Ureter (tissue), 1 donor: ENCODE results near the gene COX4I2. TPM values are rescaled to one million over a fixed set of nuclear protein-coding genes. Genes with fewer than 3 reads are reported as not detected.
A peak's percentile ranks its signal among the peaks of the same experiment; 100 is the strongest.
"Not testable (repeated sequence)": the region's sequence is repeated elsewhere in the genome, so short reads cannot be mapped to it uniquely, and the experiment has no call there.

ENCODE experiments used
- DNase-seq: peaks from one replicate; pipeline ENCODE4 v3.0.0-alpha.2; 2020; ENCODE audit warnings: low spot score
- total RNA-seq: library from RNA; stranded (reverse); gene quantifications from one replicate; pipeline ENCODE4 v1.2.4, GENCODE V29; 2023
- donor health status: DM: yes; HTN: yes; CAD: no.

Gene COX4I2
- total RNA-seq = 4.0 TPM

DNA sequence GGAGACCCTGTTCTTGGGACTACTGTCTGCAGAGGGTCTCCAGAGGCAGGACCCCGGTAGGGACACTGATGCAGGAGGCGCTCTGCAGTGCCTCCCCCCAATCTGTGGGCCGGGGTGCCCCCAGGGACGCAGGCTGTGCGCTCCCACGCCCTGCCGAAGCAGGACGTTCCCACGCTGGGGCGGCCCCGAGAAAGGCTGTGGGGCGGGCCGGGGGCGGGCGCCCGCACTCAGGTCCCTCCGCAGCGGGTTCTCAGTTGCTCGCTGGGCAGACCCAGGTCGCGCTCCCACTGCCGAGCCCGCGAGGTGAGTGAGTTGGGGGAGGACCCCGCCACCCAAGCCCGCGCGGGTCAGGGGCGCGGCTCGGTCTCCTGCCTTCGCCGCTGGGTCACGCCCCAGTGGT, at the start of gene COX4I2:
Gene COX4I2, plus strand, starts transcription at position 253 of the 400 bp plus-strand sequence. CDS start 1,106 bp downstream, outside the sequence.
- DNase-seq = no peak

DNA sequence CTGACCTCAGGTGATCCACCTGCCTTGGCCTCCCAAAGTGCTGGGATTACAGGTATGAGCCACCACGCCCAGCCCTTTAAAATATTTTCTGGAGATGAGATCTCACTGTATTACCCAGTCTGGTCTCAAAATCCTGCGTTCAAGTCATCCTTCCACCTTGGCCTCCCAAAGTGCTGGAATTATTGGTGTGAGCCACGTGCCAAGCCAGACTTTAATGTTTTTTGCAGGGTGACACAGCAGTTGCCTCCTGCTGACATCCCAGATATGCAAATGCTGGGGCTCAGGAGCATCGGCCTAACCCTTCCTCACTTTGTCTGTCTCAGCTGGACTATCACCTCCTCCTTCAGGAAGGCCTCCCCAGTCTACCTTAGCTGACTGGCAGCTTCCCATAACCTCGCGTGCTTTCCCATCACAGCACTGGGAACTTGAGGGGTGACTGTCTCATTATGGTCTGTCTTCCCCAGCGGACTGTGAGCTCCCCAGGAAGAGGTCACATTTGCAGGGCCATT, 46.9 kb upstream of the COX4I2 start:
- DNase-seq = no peak

DNA sequence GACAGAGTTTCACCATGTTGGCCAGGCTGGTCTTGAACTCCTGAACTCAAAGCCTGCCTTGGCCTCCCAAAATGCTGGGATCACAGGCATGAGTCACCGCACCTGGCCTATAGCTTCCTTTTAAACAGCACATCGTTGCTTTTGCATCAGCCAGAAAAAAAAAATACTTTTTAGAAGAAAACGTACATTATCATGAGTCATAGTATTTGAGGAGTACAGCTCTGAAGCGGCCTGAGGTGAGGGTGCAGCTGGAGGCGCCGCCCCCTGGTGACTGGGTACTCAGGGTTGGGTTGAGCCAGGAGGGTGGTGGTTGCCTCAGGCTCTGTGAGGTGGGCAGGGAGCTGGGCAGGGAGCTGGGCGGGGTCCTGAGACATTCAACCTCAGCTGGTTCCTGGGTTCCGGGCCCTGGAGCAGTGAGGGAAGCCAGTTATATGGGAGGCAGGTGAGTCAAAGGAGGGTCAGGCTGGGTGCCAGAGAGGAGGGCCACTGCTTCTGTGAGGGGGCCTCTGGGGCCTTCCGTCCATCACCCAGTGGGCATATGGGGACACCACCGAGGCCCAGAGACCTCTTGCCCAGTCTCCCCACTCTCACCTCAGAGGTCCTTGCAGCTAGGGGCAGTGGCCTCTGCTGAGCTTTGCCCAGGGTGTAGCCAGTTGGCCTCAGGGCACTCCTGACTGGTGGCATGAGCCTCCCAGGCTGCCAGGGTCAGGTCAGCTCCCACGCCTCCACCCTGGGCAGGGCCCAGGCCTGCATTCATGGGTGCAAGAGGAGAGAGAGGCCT, 44.3 kb upstream of the COX4I2 start:
- DNase-seq = peak; percentile 93

DNA sequence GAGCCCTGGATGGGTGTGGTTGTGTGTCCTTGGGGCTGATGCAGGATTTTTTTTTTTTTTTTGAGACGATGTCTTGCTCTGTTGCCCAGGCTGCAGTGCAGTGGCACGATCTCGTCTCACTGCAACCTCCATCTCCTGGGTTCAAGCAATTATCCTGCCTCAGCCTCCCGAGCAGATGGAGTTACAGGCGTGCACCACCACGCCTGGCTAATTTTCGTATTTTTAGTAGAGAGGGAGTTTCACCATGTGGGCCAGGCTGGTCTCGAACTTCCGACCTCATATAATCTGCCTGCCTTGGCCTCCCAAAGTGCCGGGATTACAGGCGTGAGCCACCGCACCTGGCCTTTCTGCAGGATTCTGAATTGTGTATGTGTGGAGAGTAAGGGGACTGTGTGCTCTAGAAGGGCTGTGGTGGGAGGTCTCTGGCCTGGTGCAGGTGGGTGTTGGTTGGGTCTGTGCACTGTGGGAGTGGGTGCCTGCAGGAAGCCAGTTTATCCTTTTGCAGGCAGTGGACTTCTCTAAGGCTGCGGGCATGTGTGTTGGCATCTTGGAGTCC, 43.6 kb upstream of the COX4I2 start:
- DNase-seq = no peak

DNA sequence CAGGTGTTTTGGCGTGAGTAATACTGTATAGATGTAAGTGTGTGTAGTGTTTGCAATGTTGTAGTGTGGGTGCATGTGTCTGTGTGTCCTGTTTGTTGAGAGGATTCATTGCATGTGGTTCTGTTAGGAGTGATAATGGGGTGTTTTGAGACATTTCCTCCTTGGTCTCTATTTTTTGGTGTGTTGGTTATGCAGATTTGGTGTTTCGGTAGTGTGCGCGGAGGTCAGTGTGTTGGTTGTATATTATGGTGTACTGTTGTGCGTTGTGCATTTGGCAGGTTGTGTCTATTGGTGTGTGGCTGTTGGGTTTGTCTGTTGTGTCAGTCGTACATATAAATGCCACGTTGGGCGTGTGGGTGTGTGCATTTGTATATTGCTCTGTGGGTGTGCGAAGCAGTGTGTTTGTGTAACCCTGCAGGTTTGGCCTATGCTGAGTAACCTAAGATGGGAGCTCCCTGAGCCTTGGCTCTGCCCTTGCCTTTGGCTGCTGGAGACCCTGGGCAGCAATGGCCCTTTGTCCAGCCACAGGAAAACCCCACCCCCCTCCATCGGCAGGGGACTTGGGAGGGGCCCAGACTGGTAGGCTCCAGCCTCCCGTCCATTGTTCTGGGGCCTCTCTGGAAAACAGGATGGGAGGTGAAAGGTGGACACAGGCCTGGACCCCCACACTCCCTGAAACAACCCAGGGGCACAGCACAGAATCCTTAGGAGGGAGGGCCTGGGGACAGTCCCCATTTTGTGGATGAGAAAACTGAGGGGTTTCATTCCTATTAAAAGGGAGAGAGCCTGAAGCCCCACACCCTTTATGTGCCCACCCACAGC, 42.9 kb upstream of the COX4I2 start:
- no peak for DNase-seq

DNA sequence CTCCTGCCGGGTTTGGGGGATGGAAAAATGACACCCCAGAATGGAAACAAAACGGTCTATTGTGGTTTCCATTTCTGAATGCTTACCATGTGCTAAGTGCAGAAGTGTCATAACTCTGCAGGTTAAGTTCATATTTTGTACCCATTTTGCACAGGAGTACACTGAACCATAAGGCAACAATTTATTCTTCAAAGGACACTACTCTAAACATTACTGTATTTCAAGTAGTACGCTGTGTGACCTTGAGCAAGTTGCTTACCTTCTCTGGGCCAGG, 42.4 kb upstream of the COX4I2 start:
- no peak for DNase-seq

DNA sequence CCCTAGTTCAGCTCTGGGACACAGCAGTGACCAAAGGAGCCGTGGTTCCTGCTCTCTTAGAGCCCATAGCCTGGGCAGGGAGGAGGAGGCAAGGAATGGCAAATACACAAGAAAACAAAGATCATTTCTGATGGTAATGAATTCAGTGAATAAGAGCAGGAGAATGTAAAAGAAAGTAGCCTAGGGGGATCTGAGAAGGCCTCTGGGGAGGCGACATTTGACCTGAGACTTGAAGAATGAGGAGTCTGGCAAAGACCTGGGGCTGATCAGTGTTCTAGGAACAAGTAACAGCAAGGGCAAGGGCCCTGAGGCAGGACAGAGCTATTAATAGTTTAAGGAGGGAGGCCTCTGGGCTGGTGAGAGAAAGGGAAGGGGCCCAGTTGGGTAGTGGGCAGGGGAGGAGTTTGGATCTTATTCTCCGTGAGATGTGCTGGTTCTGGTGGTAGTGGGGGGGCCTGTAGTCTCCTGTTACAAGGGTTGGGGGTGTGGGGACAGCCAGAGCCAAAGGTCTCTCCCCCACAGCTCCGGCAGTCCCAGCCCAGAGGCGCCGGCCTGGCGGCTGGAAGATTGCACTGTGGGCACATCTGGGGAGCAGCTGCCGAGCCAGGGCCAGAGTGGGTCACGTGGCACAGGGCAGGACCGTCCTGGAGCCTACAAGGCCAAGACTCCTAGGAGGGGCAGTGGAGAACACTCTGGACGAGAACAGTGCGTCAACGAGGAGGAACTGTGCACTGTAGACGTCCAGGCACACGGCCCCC, 41.9 kb upstream of the COX4I2 start:
- peak; percentile 82 for DNase-seq

DNA sequence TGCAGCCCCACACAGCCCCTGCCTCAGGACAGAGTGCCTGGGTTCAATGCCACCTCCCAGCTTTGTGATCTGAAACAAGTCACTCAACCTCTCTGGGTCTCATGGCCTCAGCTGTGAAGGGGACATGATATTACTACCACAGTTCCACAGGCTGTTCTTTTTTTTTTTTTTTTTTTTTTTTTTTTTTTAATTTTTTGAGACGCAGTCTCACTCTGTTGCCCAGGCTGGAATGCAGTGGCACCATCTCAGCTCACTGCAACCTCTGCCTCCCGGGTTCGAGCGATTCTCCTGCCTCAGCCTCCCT, 41.3 kb upstream of the COX4I2 start:
- DNase-seq = not testable (repeated sequence)

DNA sequence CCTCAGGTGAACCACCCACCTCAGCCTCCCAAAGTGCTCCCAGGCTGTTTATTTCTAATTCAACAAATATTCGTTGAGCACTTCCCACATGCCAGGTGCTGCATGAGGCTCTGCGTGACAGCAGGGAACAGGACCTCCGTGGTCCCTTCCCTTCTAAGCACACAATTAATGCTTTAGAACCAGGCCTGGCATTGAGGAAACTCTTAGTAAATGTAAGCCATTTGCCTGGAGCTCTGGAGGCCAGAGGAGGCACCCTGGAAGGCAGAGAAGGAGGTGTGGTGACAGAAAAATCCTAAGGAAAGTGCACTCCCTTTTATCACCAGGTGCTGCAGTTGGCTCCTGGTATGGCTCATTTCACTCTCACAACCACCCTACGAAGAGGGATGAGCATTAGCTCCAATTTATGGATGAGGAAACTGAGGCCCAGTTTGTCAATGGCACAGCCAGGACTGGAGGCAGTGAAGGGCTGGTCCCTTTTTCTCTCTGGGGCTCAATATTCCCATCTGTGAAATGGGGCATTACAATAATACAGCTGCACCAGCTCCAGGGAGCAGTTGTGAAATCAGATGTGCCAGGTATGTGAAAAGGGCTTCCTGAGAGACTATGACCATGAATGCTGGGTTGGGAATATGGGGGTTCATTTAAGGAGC, 40.8 kb upstream of the COX4I2 start:
- DNase-seq = no peak

DNA sequence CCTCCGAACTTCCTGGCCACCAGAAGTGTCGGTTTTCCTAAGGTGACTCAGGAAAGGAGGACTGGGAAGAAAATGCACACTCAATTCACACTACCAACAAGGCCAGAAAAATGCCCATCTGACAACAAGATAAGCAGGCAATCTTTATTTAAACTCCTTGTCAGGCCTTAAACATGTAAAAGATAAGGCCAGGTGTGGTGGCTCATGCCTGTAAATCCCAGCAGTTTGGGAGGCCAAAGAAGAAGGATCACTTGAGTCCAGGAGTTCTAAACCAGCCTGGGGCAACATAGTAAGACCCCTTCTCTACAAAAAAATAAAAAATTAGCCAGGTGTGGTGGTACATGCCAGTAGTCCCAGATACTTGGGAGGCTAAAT, 40.2 kb upstream of the COX4I2 start:
- no peak for DNase-seq

DNA sequence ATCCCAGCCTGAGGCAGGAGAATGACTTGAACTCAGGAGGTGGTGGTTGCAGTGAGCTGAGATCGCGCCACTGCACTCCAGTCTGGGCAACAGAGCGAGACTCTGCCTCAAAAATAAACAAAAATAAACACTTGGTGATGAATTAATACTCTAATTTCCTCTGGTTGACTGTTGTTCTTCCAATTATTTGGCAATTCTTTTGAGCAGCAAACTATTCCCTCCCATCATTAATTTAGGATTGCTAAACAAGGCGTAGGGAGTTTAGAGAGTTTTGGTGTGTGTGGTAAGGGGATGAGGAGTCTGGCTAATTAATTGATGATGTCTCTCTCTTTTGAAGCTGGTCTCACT, 35.3 kb upstream of the COX4I2 start:
- DNase-seq = no peak

DNA sequence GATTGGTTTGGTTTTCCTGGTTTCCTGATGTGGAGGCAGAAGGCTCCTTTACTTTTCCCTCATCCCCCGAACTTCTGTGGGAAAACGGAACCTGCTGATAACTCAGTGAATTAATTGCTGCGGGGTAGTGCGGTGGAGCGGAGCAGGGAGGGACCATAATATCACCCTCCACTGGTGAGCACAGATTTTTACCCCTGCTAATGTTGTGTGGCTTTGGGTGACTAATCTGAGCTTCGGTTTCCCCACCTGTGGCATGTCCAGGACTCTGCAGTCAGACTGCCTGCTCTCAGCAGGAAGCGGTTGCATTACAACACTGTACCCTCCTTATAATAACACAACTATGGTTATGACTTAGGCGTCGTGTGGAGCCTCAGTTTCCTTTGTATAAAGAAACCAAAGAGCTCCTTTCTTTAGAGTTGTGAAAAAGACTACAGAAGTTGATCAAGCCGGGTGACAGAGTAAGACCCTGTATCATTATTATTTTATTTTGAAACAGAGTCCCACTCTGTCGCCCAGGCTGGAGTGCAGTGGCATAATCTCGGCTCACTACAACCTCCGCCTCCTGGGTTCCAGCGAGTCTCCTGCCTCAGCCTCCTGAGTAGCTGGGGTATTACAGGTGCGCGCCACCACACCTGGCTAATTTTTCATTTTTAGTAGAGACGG, 34.8 kb upstream of the COX4I2 start:
- DNase-seq = no peak

DNA sequence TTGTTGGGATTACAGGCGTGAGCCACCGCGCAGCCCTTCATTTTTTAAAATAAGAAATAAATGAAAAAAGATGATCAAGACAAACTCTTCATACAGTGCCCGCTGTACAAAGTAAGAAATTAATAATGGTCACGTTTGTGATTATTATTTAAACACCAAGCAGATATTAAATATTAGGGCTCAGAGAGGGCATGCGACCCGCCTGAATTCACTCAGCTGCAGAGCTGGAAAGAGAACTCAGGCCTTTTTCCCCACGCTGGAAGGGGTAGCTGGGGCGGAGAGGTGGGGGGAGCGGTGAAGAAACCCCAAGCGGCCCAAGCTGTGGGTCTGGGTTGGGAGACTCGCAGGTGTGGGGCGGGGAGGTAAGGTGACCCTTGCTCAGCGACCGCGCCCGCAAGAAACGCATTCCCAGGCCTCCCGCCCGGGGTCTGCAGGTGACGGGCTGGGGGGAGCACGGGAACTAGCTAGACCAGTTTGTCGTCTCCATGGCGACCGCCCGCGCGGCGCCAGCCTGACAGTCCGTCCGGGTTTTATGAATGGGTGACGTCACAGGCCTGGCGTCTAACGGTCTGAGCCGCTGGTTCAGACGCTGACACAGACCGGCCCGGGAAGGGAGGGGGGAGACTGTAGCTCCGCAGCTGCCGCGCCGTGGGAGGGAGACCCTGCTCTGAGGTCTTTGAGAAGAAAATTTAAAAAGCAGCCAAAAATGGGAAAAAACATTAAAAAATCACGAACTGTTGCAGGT, 33.7 kb upstream of the COX4I2 start:
- DNase-seq = peak; percentile 98

DNA sequence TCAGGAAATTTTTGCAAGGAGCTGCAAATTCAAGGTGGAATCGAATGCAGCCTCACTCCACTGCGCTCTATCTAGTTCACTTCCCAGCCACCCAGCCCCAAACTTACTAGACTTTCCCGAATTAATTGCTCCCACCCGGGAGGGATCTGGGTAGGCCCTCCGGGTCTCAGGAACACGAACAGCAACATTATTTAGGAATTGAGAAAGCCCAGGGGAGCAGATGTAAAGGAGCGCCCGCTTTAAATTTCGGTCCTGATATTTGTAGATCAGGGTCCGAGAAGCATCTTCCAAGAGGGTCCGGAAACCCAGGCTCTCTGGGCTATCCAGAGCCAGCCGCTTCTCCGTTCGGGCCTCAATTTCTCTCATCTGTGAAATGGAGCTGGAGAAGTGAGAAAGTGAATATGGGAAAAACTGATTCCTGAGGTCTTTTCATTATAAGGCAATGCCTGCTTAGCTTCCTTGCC, 33.1 kb upstream of the COX4I2 start:
- no peak for DNase-seq

DNA sequence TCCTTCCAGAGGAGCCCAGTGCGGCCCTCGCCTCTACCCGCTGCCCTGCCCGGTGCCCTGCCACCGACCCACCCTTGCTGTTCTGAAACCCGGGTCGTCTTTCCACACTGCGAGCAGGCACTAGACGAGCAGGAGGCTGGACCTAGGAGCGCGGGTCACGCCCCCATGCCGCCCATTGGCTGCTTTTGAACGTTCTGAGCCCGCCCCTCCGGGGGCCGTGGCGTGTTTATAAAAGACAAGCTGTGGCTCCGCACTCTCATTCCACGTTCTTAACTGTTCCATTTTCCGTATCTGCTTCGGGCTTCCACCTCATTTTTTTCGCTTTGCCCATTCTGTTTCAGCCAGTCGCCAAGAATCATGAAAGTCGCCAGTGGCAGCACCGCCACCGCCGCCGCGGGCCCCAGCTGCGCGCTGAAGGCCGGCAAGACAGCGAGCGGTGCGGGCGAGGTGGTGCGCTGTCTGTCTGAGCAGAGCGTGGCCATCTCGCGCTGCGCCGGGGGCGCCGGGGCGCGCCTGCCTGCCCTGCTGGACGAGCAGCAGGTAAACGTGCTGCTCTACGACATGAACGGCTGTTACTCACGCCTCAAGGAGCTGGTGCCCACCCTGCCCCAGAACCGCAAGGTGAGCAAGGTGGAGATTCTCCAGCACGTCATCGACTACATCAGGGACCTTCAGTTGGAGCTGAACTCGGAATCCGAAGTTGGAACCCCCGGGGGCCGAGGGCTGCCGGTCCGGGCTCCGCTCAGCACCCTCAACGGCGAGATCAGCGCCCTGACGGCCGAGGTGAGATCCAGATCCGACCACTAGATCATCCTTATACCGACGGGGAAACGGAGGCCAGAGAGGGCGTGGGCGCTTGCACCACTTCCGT, 32.4 kb upstream of the COX4I2 start, which contains the start of gene ID1:
Gene ID1, plus strand, starts transcription at position 259 of the 871 bp plus-strand sequence. Its CDS starts 99 bp downstream, at position 358.
- peak; percentile 97 for DNase-seq

DNA sequence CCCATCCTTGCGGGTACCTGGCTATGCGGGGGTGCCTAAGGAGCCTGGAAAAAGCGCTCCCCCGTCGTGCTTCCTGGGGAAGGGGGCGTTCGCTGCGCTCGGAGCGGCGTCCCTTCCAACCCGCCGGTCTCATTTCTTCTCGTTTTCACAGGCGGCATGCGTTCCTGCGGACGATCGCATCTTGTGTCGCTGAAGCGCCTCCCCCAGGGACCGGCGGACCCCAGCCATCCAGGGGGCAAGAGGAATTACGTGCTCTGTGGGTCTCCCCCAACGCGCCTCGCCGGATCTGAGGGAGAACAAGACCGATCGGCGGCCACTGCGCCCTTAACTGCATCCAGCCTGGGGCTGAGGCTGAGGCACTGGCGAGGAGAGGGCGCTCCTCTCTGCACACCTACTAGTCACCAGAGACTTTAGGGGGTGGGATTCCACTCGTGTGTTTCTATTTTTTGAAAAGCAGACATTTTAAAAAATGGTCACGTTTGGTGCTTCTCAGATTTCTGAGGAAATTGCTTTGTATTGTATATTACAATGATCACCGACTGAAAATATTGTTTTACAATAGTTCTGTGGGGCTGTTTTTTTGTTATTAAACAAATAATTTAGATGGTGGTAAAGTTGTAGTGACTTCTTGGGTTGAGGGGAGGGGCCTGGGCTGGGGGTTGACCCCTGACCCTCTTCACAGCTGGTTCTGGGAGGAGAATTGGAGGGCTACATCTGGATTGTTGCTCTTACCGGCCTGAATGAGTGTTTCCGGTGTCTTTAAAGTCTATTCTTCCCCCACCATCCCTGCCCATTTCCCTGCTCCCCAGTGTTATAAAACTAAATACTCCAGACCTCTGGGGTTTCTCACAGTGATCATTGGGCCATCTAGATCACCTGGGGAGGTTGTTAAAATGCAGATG, 31.6 kb upstream of the COX4I2 start:
- DNase-seq = no peak

DNA sequence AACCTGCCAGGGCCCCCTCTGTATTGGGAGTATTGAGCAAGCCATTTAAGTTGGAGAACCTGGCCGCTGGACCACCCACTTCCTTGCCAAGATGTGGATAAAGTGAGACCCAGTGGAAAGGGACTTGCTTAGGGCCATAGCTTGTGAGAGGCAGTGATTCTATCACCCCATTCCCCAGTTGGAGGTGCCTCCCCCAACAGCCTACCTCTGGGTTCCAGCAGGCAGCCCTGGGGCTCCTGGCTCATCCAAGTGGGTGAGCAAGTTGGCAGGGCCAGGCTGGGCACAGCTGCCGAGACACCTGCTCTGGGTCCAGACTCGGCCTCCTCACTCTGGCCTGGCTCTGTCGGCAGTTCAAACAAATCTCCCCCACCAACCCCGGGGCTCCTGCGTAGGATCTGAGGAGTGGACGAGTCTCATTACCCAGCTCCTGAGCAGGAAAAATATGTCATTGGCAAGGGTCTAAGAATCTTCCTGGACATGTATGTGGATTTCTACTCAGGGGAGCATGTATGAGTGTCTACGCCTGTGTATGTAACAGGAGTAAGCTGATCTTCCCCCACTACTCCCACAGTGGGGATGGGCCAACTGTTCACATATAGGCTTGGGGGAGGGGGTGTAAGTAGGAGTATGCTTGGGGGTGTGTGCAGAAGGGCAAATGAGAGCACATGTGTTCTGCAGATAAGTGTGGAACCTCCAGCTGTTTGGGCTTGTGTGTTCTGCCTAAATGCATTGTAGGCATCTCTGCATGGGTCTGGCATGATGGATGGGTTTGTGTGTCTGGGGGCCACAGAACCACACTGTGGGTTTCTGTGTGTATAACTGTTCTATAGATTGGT, 30.7 kb upstream of the COX4I2 start:
- DNase-seq = peak; percentile 63
